GM03348 (cell line): ENCODE measurements around the gene ZIC2.

Experiments
- DNase-seq: peaks from one replicate; pipeline ENCODE4 v3.0.0; 2012; ENCODE audit warnings: low spot score

The ZIC2 gene

GRCh38 chr13:99986741-99987140 lies 5.2 kb downstream of the ZIC2 start:
- no peak for DNase-seq

DNA sequence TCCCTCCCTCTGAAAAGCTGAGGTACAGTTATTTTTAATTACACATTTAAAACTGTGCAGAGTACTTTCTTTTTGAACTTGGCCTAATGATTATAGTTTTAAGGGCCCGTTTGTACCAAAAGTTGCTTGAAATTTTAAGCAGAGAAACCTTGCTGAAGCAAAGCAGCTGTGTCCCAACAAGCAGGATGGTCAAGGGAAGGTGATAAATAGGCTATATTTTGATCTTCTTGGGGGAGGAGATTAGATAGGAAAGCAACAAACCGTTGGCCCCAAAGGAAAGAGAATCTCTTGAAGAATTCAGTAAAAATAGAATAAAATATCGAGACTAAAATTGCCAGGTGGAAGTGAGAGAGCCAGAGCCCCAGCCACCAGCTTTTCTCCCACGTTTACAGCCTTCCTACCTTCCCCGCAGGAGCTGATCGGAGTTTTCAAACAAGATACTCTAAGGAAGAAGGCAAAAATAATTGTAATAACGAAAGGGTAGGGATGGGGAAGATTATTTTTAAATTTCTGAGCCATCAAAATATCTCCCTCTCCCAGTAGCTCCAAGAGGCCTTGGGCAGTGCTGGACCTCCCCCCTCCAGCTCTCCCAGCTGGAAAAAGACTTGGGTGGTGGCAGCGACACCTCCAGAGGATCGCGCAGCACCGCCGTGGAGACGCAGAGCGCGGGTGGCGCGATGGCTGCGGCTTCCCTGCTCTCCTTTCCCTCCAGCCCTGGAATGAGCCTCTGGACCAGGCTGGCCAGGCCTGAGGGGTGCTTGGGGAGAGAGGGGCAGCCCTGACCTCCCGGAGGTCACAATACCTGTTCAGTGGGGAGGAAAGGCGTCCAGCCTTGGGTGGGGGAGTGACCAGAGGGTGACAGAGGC lies 5.8 kb downstream of the ZIC2 start:
- DNase-seq = no peak

DNA sequence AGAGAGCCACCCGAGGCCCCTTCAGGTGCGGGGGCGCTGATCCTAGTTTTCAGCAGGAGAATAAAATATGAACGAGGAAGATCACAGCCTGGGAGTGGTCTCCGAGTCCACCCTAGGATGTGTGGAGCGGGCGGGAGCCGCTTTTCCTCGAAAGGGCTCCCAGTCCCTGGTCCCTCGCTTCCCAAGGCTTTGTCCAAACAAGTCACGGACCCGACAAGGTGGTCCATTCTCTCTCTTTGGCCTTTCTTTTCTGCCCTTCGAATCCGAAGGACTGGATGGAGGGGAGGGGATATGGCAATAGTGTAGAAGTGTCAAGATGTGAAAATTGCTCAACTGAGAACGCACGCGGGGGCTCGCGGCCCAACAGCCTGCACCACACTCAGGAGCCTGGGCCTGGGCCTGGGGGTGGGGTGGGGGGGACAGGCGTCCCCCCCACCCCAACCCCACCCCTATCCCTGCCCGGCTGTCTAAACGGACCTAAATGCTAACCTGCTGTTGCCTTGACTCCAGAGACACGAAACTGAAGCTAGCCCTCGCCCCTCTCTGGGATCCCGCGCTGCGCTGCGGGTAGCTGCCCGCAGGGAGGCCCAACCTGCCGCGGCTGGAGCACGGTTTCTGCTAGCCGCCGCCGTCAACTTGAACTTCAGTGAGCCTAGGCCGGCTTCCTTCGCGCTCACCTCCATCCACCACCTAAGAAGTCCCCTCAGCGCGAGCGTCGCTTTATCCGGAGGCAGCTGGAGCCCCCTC lies 7.1 kb downstream of the ZIC2 start:
- no peak for DNase-seq

DNA sequence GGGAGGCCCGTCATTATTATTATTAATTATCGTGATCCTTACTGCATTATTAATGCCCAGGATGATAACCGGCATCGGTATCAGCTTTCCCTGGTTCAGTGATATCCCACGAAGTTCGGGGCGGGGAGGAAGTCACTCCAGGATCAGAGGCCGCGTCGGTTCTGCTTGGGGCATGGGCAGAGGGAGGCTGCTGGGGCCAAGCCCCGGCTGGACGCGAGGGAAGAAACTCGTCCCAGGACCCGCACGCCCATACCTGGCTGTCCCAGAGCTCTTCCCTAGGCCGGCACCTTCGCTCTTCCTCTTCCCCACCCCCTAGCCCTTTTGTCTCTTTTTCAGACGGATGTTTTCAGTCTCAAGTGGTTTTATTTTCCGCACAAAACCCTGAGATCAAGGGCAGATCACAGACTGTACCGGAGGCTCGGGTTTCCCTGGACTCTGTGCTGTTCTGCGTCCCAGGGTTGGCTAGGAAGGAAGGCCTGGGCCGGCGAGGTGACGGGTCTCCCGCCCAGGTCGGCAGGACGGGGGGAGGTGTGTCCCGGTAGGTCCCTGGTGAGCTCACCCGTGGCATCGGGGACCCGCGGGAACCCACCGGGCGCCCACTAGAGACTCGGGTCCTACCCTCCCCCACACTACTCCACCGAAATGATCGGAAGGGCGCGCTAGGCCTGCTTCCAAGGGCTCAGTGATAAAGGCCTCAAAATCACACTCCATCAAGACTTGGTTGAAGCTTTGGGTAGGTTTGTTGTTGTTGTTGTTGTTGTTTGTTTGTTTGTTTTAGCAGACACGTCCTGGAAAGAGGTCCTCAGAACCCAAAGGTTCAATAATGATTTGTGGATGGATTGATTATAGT lies 7.9 kb downstream of the ZIC2 start:
- DNase-seq = no peak

- DNase-seq = no peak
Observed at GRCh38 chr13:99990126-99990977, 8.8 kb downstream of the ZIC2 start.

DNA sequence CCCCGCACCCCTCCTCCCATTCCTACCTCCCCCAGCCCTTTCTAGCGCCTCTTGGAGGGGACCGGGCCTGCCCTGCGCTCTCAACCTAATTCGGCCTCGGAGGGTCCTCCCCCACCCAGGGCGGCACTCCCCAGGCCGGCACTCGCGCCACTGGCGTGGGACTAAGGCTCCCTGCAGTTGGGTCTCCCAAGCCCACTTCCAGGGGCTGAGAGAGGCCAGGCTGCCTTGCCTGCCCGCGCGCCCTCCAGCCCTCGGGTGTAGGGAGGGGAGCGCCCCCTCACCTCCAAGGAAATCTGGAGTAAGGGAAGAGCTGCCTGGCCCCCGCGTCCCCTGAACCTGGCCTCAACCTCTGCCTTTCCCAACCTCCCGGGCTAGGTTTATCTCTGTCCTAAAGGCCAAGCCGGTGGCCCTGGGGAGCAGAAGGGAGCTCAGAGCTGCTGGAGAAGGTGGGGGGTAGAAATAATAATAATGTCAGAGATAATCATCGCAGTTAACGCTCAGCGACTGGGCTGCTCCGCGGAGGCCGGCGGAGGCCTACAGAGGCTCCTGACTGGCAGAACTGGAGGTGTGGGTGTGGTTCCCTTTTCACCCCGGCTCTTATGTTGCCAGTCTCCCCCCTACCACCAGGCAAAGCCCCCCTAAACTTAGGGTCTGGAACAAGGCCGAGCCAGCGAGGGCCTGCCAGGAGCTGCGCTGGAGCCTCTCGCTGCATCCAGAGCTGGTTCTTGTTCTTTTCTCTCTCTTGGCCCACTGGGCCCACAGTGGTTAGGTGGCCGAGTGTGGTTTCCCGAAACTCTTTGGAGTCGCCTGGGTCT lies 9.6 kb downstream of the ZIC2 start:
- DNase-seq = no peak

DNA sequence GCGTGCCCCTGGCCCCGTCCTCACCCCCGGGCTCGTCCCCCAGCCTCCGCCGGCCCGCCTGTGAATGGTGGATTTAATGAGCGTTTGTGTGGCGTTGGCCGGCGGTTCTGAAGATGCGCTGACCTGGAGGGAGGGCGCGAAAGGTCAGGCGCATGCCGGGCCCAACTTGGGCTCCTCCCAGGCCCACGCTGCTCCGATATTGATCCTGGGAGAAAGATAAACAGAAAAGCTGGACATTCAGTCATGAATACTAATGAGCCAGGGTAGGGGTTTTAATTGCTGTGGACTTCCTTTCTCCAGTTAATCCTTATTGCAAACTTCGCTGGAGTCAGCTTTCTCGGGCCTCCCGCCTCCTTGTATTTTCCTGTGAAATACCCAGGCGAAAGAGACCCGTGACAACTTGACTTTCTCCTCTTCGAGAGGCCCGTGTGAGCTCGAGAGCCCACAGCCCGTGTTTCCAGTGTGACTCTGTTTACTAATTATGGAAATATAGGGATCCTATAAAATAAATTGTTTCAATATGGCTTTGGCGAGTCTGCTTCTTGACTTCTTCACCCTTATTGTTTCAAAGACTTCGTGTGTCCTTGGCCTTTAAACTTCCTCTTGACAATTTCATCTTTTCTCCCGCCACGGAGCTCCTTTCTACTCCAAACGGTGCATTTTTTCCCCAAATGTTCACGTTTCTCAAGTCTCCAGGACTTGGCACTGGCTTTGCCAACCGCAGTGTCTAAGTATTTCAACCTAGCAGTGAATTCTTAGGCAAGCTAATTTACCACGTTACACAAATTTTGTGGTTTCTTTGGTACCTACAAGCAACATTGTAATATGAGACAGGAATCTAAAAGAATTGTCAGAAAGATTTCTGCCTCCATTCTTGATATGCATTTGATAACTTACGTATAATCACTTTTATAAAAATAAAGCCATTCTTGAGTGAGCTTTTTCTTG lies 10.5 kb downstream of the ZIC2 start:
- DNase-seq = no peak

DNA sequence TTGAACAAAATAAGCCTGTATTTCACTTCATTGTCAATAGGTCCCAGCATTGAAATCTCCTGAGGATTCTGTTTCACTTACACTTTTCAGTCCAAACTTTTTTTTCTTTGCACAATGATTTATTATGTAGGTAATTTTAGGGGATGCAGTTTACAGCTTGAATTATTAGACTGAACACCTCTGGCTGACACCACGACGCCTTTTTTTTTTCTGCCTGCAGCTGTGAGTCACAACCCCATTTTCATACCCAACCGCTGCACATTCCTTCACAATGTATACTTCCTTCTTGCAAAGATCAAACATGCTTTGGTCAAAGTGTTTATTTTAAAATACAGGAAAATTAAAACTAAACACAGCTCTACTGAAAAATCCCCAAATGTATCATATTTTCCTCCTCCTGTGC lies 11.4 kb downstream of the ZIC2 start:
- DNase-seq = no peak

GRCh38 chr13:99993660-99994637 lies 12.4 kb downstream of the ZIC2 start:
- DNase-seq = no peak

- DNase-seq = no peak
Observed at GRCh38 chr13:99994638-99995020, 13.0 kb downstream of the ZIC2 start.

DNA sequence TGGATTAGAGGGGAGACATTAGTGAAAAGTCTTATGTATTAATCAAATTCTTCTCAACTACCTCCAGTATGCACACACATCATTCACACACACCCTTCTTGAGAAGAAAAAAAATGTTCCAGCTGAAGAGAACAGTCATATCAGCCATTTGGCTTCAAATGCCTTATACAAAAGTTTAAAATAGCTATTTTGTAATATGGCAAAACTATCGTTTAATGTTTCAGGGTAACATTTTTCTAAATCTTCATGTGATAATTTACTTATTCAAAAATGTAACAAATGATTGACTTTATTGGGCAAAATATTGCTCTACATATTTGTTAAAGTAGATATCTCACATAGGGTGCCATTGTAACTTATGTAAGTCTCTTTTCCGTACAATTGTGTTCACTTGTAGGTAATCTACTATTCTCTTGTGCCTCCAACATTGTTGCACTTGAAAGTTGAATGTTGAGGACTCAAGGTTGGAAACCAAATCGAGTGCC lies 13.6 kb downstream of the ZIC2 start:
- no peak for DNase-seq

- no peak for DNase-seq
Observed at GRCh38 chr13:99995589-99996380, 14.2 kb downstream of the ZIC2 start.

DNA sequence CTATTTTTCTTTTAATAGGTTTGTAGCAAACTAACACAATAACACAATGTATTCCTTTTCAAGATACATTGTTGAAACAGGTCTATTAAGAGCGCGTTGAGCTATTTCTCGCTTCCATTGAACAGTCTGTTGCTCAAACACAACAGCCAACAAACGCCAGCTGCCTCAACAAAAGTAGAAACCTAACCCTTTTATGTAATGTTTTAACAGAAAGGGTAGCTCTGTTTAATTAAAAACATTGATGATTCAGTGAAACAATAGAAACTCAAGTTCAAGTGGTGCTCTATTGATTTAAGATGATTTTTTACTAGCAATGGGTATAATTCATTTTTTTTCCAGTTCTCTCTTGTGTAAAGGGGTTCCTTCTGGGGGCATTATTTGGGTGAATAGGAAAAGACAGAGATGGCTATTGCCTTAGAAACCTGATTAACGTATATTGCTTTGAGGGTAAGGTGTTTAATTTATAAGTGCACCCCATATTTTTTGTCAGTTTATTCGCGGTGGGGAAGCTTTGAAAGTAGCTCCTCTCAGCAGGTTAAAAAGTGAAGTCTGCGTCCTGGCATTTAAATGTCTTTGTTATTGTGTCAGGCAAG lies 14.9 kb downstream of the ZIC2 start:
- DNase-seq = no peak

- DNase-seq = no peak
Observed at GRCh38 chr13:99997702-99998214, 16.2 kb downstream of the ZIC2 start.

DNA sequence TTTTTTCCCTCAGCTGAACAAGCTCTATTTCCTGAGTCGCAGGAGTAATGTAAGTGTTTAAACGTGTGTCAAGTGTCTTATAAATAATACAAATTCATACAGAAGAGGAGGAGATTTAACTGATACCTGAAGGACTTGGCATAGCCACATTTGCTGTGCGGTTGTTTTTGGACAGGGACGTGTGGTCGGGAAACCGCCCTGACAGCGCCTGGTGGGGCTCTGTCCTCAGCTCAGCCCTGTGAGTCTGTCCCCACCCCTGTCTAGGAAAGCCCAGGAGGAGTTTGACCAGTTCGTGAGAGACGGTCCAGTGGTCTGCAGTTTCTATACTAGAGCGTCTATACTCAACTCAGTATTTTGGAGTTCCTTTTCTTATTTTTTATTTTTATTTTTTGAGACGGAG lies 16.7 kb downstream of the ZIC2 start:
- no peak for DNase-seq

- no peak for DNase-seq
Observed at GRCh38 chr13:100014621-100015020, 33.0 kb downstream of the ZIC2 start.
